DLD1 (cell line): Measurements from ENCODE around the gene ALDOC.

Experiments used
- in situ Hi-C: cut with HindIII; loops from 2 replicates; pipeline ENCODE4 v1.10.0; 2017; ENCODE audit warnings: low sequenced_read_pairs

The ALDOC gene

GRCh38 chr17:28534740-28535375 is 41.8 kb downstream of the ALDOC start:
- in situ Hi-C loops: no loop called here

- in situ Hi-C loops: no loop called here
Observed at GRCh38 chr17:28533091-28533807, 43.4 kb downstream of the ALDOC start.

GRCh38 chr17:28532050-28532960 is 44.4 kb downstream of the ALDOC start:
- in situ Hi-C loops: no loop called here

- in situ Hi-C loops: no loop called here
Observed at GRCh38 chr17:28530926-28531325, 45.8 kb downstream of the ALDOC start.

- in situ Hi-C loops: no loop called here
Observed at GRCh38 chr17:28530250-28530649, 46.4 kb downstream of the ALDOC start.

- in situ Hi-C loops: no loop called here
Observed at GRCh38 chr17:28529013-28529400, 47.7 kb downstream of the ALDOC start.

GRCh38 chr17:28528327-28529012 is 48.2 kb downstream of the ALDOC start:
- in situ Hi-C loops: no loop called here

- in situ Hi-C loops: no loop called here
Observed at GRCh38 chr17:28527859-28528258, 48.8 kb downstream of the ALDOC start.

GRCh38 chr17:28527181-28527681 is 49.5 kb downstream of the ALDOC start:
- in situ Hi-C loops: no loop called here

- in situ Hi-C loops: no loop called here
Observed at GRCh38 chr17:28526381-28526780, 50.3 kb downstream of the ALDOC start.

- in situ Hi-C loops: no loop called here
Observed at GRCh38 chr17:28524476-28525424, 51.9 kb downstream of the ALDOC start.

GRCh38 chr17:28523876-28524275 is 52.8 kb downstream of the ALDOC start:
- in situ Hi-C loops: no loop called here

GRCh38 chr17:28523186-28523585 is 53.5 kb downstream of the ALDOC start:
- in situ Hi-C loops: no loop called here
